ENCODE measurements around the gene POLR3F. TPM values are rescaled to one million over a fixed set of nuclear protein-coding genes. Genes with fewer than 3 reads are reported as not detected.

The POLR3F gene
- total and polyA plus RNA-seq, 2 donors (not counting 3 experiments of a cell fraction or from before 2014, with no cell fraction given) = 4.5 to 9.8 TPM

DNA sequence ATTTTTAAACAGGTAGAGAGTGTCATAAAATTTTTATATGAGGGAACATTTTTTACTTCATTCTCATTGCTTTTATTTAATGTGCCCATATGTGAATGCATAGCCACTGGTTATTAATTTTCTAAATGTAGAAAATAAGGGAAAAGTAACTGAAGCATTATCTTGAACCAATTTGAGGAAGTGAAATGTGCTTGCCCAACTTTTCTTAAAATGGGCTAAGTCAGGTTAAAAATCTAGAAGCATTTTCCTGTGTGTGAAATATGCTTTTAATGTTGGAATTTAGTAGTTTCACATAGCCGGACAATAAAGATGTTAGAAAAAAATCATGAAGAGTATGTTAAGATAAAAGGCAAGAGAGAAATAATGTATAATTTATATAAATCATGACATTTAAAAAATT is 44.4 kb downstream of the POLR3F start:
- H3K27ac ChIP-seq (ENCODE audit: insufficient read depth, low read depth, low read length) = no peak overlapping the region
- POLR2A ChIA-PET = no interaction called here
- peaks cover 9% of the 10 kb centered on the region for H3K4me1 ChIP-seq (ENCODE audit: control insufficient read depth, extremely low read depth, insufficient read depth, low read length)
- no peak for DNase-seq (ENCODE audit: low read depth, low spot score)
- TF ChIP-seq MYC (IDR thresholded peaks at IDR 0.05; ENCODE audit: low read depth, low read length) (no peak), EZH2 (IDR thresholded peaks at IDR 0.05; ENCODE audit: borderline replicate concordance, low read depth, low read length, severe bottlenecking) (no peak), POLR2AphosphoS5 (IDR thresholded peaks at IDR 0.05; ENCODE audit: insufficient read depth, low read depth, low read length) (no peak), MAX (IDR thresholded peaks at IDR 0.05; ENCODE audit: insufficient read depth, insufficient read length) (no peak)
- dilution Hi-C loops (cut with MboI; ENCODE audit: extremely low pct_ligation_motif_present, low sequenced_read_pairs) = no loop called here
- H3K4me3 ChIP-seq (replicated peaks in 1 of 3; ENCODE audit: insufficient read depth in 1 of 3, low read depth in 1 of 3, low read length in 3 of 3) = no peak overlapping the region
- H3K27me3 ChIP-seq (ENCODE audit: control insufficient read depth in 2 of 2, insufficient read depth in 2 of 2, low read length in 2 of 2) = no peaks in the 10 kb centered on the region
- H3K9me3 ChIP-seq (replicated peaks; ENCODE audit: control insufficient read depth, insufficient read depth, low read length) = no peaks in the 10 kb centered on the region
- CTCF ChIA-PET = no interaction called here
- peaks cover 19% of the 10 kb centered on the region for H3K79me2 ChIP-seq (ENCODE audit: control insufficient read depth, insufficient read depth, low read length)
- no peak overlapping the region for H2AFZ ChIP-seq (ENCODE audit: low read depth, low read length)
- no peak for FAIRE-seq
- H4K20me1 ChIP-seq (replicated peaks; ENCODE audit: control insufficient read depth, extremely low read depth, insufficient read depth, low read length) = no peaks in the 10 kb centered on the region
- intact Hi-C loops (cut with micrococcal nuclease) = no loop called here
- H3K4me2 ChIP-seq (ENCODE audit: insufficient read depth, low read length) = no peak overlapping the region
- peaks cover 8 to 13% of the 10 kb centered on the region in 2 experiments for H3K36me3 ChIP-seq (ENCODE audit: control insufficient read depth in 2 of 2, extremely low read depth in 1 of 2, insufficient read depth in 2 of 2, low read length in 2 of 2)
- BruUV-seq (replicated peaks) = no TSS peak
- H3K9ac ChIP-seq (replicated peaks; ENCODE audit: extremely low read depth, insufficient read depth, low read length) = no peak overlapping the region
- H3K9me1 ChIP-seq (replicated peaks; ENCODE audit: control insufficient read depth, extremely low read depth, insufficient read depth, low read length) = no peaks in the 10 kb centered on the region

- H3K27me3 ChIP-seq (ENCODE audit: control insufficient read depth in 2 of 2, insufficient read depth in 2 of 2, low read length in 2 of 2) = no peaks in the 10 kb centered on the region
- peaks cover 15% of the 10 kb centered on the region for H3K79me2 ChIP-seq (ENCODE audit: control insufficient read depth, insufficient read depth, low read length)
- H3K4me1 ChIP-seq (ENCODE audit: control insufficient read depth, extremely low read depth, insufficient read depth, low read length) = peaks cover 4% of the 10 kb centered on the region
- TF ChIP-seq JUN (IDR thresholded peaks at IDR 0.05; ENCODE audit: borderline replicate concordance, insufficient read depth, insufficient read length, low read depth) = no peak
- no peak for TF ChIP-seq POLR2A (IDR thresholded peaks at IDR 0.05; ENCODE audit: low read depth, low read length)
- TF ChIP-seq GATA2 (IDR thresholded peaks at IDR 0.05; ENCODE audit: insufficient read depth, insufficient read length, low read depth, low read length) = no peak
- no peak for TF ChIP-seq POLR2AphosphoS5 (IDR thresholded peaks at IDR 0.05; ENCODE audit: insufficient read depth, low read depth, low read length)
- TF ChIP-seq EZH2 (IDR thresholded peaks at IDR 0.05; ENCODE audit: borderline replicate concordance, low read depth, low read length, severe bottlenecking) = no peak
- no peak for TF ChIP-seq FOS (IDR thresholded peaks at IDR 0.05; ENCODE audit: borderline replicate concordance, insufficient read depth, low read length)
- no peak for TF ChIP-seq MYC (IDR thresholded peaks at IDR 0.05; ENCODE audit: low read depth, low read length)
- intact Hi-C loops (cut with micrococcal nuclease) (no loop called here), dilution Hi-C loops (cut with MboI; ENCODE audit: extremely low pct_ligation_motif_present, low sequenced_read_pairs) (no loop called here)
- no TSS peak for BruUV-seq (replicated peaks)
- no peaks in the 10 kb centered on the region for H3K9me1 ChIP-seq (replicated peaks; ENCODE audit: control insufficient read depth, extremely low read depth, insufficient read depth, low read length)
- no peaks in the 10 kb centered on the region for H3K9me3 ChIP-seq (replicated peaks; ENCODE audit: control insufficient read depth, insufficient read depth, low read length)
- no peak overlapping the region for H3K4me3 ChIP-seq (replicated peaks in 1 of 3; ENCODE audit: insufficient read depth in 1 of 3, low read depth in 1 of 3, low read length in 3 of 3)
- peaks cover 8 to 13% of the 10 kb centered on the region in 2 experiments for H3K36me3 ChIP-seq (ENCODE audit: control insufficient read depth in 2 of 2, extremely low read depth in 1 of 2, insufficient read depth in 2 of 2, low read length in 2 of 2)
- no peak overlapping the region for H3K27ac ChIP-seq (ENCODE audit: insufficient read depth, low read depth, low read length)
- ChIA-PET CTCF (interaction anchor here (0.9 kb wide), 1 partner anchor 16 kb away, joined by 4 read pairs; the partner anchor contains the start of gene RBBP9), POLR2A (no interaction called here)
- FAIRE-seq (no peak), DNase-seq (ENCODE audit: low read depth, low spot score) (no peak)
- H3K9ac ChIP-seq (replicated peaks; ENCODE audit: extremely low read depth, insufficient read depth, low read length) = no peak overlapping the region
- H4K20me1 ChIP-seq (replicated peaks; ENCODE audit: control insufficient read depth, extremely low read depth, insufficient read depth, low read length) = no peaks in the 10 kb centered on the region
- no peak overlapping the region for H2AFZ ChIP-seq (ENCODE audit: low read depth, low read length)
- no peak overlapping the region for H3K4me2 ChIP-seq (ENCODE audit: insufficient read depth, low read length)
Observed at GRCh38 chr20:18513208-18513607, 46.0 kb downstream of the POLR3F start.
